K562 (cell line): Measurements from ENCODE around the gene REEP6. TPM values are rescaled to one million over a fixed set of nuclear protein-coding genes. Genes with fewer than 3 reads are reported as not detected.
A peak's percentile ranks its signal among the peaks of the same experiment; 100 is the strongest.

Experiments
- ATAC-seq: fragments of 200-7000 bp; cut with Tn5 transposase; 3 replicates; pipeline ENCODE4 v1.9.1; 2020; ENCODE audit warnings: moderate library complexity
- BruUV-seq: library from RNA; stranded (reverse); fragments of 400-500 nt; replicated peaks from 2 replicates; lab custom pipeline; 2021; lab: Mats Ljungman, UMichigan
- CTCF ChIA-PET: fragments of 300-600 bp; formaldehyde crosslinking; extraction: SDS; loops from one replicate; lab custom pipeline; 2021; ENCODE audit warnings: low intra/inter-chr PET ratio; lab: Yijun Ruan, JAX
- POLR2A ChIA-PET: fragments of 300-600, 350-650 bp; sonication (Branson Sonifier 250); formaldehyde crosslinking; extraction: SDS; loops from one replicate; lab custom pipeline; 2021; ENCODE audit warnings: antibody characterized with exemption, inconsistent platforms; lab: Yijun Ruan, JAX
- DNase-seq, 4 experiments: peaks; one replicate each; pipeline versions ENCODE4 v3.0.0 to v3.0.0-alpha.2; 2011 to 2018; ENCODE audit warnings: low spot score in 3 of 4, mixed read lengths in 3 of 4; ENCODE audit errors: extremely low read depth in 1 of 4
- FAIRE-seq: peaks from 2 replicates; lab custom pipeline; 2011; peaks lifted over from hg19 to GRCh38; lab: Jason Lieb, UNC
- H2AFZ ChIP-seq: 2 replicates; pipeline ENCODE4 v1.6.0; 2011; ENCODE audit warnings: low read depth, low read length, control low read depth, inconsistent platforms
- H3K27ac ChIP-seq: fragments of 200-600 bp; 3 replicates; pipeline ENCODE4 v1.8.0; 2011; ENCODE audit warnings: low read depth, mild to moderate bottlenecking, control low read depth, inconsistent platforms, low read length, moderate library complexity, mixed read lengths; ENCODE audit errors: extremely low read depth
- H3K27me3 ChIP-seq, 2 experiments: fragments of 300-600 bp in 1 of 2; 2 replicates in 1 of 2; 3 replicates in 1 of 2; pipeline versions ENCODE4 v1.6.0 to v1.8.0; 2011; ENCODE audit warnings: inconsistent platforms in 2 of 2, low read length in 2 of 2, mild to moderate bottlenecking in 1 of 2, mixed read lengths in 1 of 2, moderate library complexity in 1 of 2; ENCODE audit not compliant: control insufficient read depth in 2 of 2, insufficient read depth in 2 of 2
- H3K36me3 ChIP-seq: fragments of 300-600 bp; 3 replicates; pipeline ENCODE4 v1.8.0; 2011; ENCODE audit warnings: mild to moderate bottlenecking, low read length, inconsistent platforms; ENCODE audit not compliant: control insufficient read depth, insufficient read depth
- H3K4me1 ChIP-seq, 2 experiments: fragments of 200-600 bp in 1 of 2; replicated peaks in 1 of 2; 2 replicates in 1 of 2; 3 replicates in 1 of 2; pipeline versions ENCODE4 v1.5.1 to v1.8.0; 2011; ENCODE audit warnings: inconsistent platforms in 2 of 2, low read length in 2 of 2, mild to moderate bottlenecking in 1 of 2, mixed read lengths in 1 of 2, moderate library complexity in 1 of 2; ENCODE audit not compliant: control insufficient read depth in 2 of 2, insufficient read depth in 2 of 2
- H3K4me2 ChIP-seq: 2 replicates; pipeline ENCODE4 v1.6.1; 2011; ENCODE audit warnings: low read length, control low read depth, inconsistent platforms, mixed read lengths; ENCODE audit not compliant: insufficient read depth
- H3K4me3 ChIP-seq: fragments of 200-600 bp; sonication (generic), shearing (Covaris generic); 2 replicates; pipeline ENCODE4 v1.5.1; 2016; ENCODE audit warnings: control low read depth, inconsistent platforms
- H3K79me2 ChIP-seq: fragments of 200-600 bp; 3 replicates; pipeline ENCODE4 v1.8.0; 2011; ENCODE audit warnings: low read length, inconsistent platforms; ENCODE audit not compliant: control insufficient read depth, insufficient read depth
- H3K9ac ChIP-seq, 2 experiments: 2 replicates each; pipeline versions ENCODE4 v1.6.0 to v1.6.1; 2011; ENCODE audit warnings: low read depth in 2 of 2, low read length in 2 of 2, control low read depth in 1 of 2, inconsistent platforms in 1 of 2, mild to moderate bottlenecking in 1 of 2, mixed read lengths in 1 of 2; ENCODE audit not compliant: insufficient read depth in 1 of 2
- H3K9me1 ChIP-seq: one replicate; pipeline ENCODE4 v1.6.0; 2011; ENCODE audit warnings: inconsistent platforms, mild to moderate bottlenecking, low read length, moderate library complexity; ENCODE audit not compliant: control insufficient read depth, insufficient read depth
- H3K9me3 ChIP-seq: replicated peaks from 2 replicates; pipeline ENCODE4 v1.5.1; 2011; ENCODE audit warnings: low read depth, low read length, inconsistent platforms; ENCODE audit not compliant: control insufficient read depth, insufficient read depth
- H4K20me1 ChIP-seq: replicated peaks from 2 replicates; pipeline ENCODE4 v1.6.1; 2011; ENCODE audit warnings: low read length, inconsistent platforms, mixed read lengths; ENCODE audit not compliant: control insufficient read depth, insufficient read depth
- CSDE1 ChIP-seq, 2 experiments: fragments of 450-650 bp; IDR thresholded peaks; 2 replicates each; pipeline ENCODE4 v1.6.1; 2016; ENCODE audit warnings: mild to moderate bottlenecking in 1 of 2
- ETV6 ChIP-seq, 3 experiments: fragments of 150-350 bp in 1 of 3; sonication (generic) in 1 of 3; formaldehyde crosslinking in 1 of 3; IDR thresholded peaks; 2 replicates each; pipeline versions ENCODE4 v1.6.1 to v1.8.0; 2014 to 2022; ENCODE audit warnings: borderline replicate concordance in 2 of 3, low read depth in 2 of 3, antibody characterized with exemption in 1 of 3, low read length in 1 of 3, mild to moderate bottlenecking in 1 of 3, missing genetic modification reagents in 1 of 3
- HIVEP1 ChIP-seq: fragments of 250-450 bp; sonication (Bioruptor Pico); IDR thresholded peaks from 2 replicates; pipeline ENCODE4 v1.4.0; 2020; ENCODE audit warnings: mild to moderate bottlenecking
- SMAD3 ChIP-seq: fragments of 450-650 bp; formaldehyde crosslinking; conservative IDR thresholded peaks from 2 replicates; pipeline ENCODE4 v1.4.0; 2020; ENCODE audit warnings: mild to moderate bottlenecking
- SMC3 ChIP-seq: conservative IDR thresholded peaks from 2 replicates; pipeline ENCODE4 v1.6.1; 2011; ENCODE audit warnings: low read depth, low read length, improper control_type of control experiment; ENCODE audit not compliant: insufficient read depth
- SUPT5H ChIP-seq: fragments of 450-650 bp; IDR thresholded peaks from 2 replicates; pipeline ENCODE4 v1.6.1; 2016
- ZFP30 ChIP-seq: fragments of 250-450 bp; sonication (Bioruptor Pico); IDR thresholded peaks from 2 replicates; pipeline ENCODE4 v1.8.0; 2022; ENCODE audit warnings: moderate library complexity, mild to moderate bottlenecking, inconsistent platforms, borderline replicate concordance
- ZNF175 ChIP-seq: fragments of 200-800 bp; sonication (Bioruptor generic); IDR thresholded peaks from 2 replicates; pipeline ENCODE4 v1.6.1; 2016; ENCODE audit warnings: low read depth, mild to moderate bottlenecking, missing genetic modification characterization, missing compliant biosample characterization
- ZNF354B ChIP-seq: fragments of 250-450 bp; sonication (Bioruptor Pico); IDR thresholded peaks from 2 replicates; pipeline ENCODE4 v1.4.0; 2020
- ZNF41 ChIP-seq: fragments of 250-450 bp; sonication (Bioruptor Pico); conservative IDR thresholded peaks from 2 replicates; pipeline ENCODE4 v1.4.0; 2020; ENCODE audit warnings: mild to moderate bottlenecking
- ZNF778 ChIP-seq: fragments of 450-650 bp; formaldehyde crosslinking; IDR thresholded peaks from 2 replicates; pipeline ENCODE4 v1.4.0; 2020; ENCODE audit warnings: mild to moderate bottlenecking, moderate library complexity
- WGBS: fragments of 100-300 bp; shearing (Covaris generic); methylation state at CpG from one replicate; pipeline ENCODE4 v1.1.6; 2016; ENCODE audit warnings: low coverage, mixed read lengths; ENCODE audit not compliant: insufficient coverage; ENCODE audit errors: missing lambda C conversion rate; 5-methylcytosine and 5-hydroxymethylcytosine counted together
- in situ Hi-C: fragments of 300-500 bp; cut with MboI; formaldehyde crosslinking; loops from 4 replicates; pipeline ENCODE4 v1.15.0; 2018; ENCODE audit warnings: inconsistent platforms, mixed read lengths
- intact Hi-C: fragments of 100-400 bp; cut with micrococcal nuclease; formaldehyde crosslinking; loops from 2 replicates; pipeline ENCODE4 v1.14.2; 2022
- polyA plus RNA-seq, 8 experiments: library from polyadenylated mRNA; depleted of rRNA in 4 of 8; stranded (reverse) in 5 of 8; unstranded in 3 of 8; fragments of >200 nt; fragmentation: Nextera tagmentation in 2 of 8; fragmentation: Illumina TruSeq in 1 of 8; extraction: Ambion mirVana in 2 of 8; extraction: Trizol in 1 of 8; gene quantifications; 2 replicates each; pipeline versions ENCODE4 v1.2.1 to v1.2.3, GENCODE V29; 2011 to 2014; ENCODE audit warnings: inconsistent platforms in 1 of 8, missing spikeins in 1 of 8
- total RNA-seq, 7 experiments: library from RNA; depleted of rRNA in 6 of 7; stranded (reverse); fragments of >200 nt in 6 of 7; fragmentation: Illumina TruSeq in 2 of 7; extraction: Trizol in 2 of 7; gene quantifications; 2 replicates each; pipeline versions ENCODE4 v1.2.1 to v1.2.3, GENCODE V29; 2011 to 2021; ENCODE audit warnings: low replicate concordance in 1 of 7
- TF ChIP-seq, protein P1 (sequence below): fragments of 250-450 bp; sonication (Bioruptor Pico); IDR thresholded peaks from 2 replicates; pipeline ENCODE4 v1.5.0; 2021; ENCODE audit warnings: mild to moderate bottlenecking, borderline replicate concordance
- TF ChIP-seq, protein P2 (sequence below): fragments of 450-650 bp; formaldehyde crosslinking; IDR thresholded peaks from 2 replicates; pipeline ENCODE4 v1.4.0; 2022; ENCODE audit warnings: missing genetic modification characterization
- TF ChIP-seq, protein P3 (sequence below): fragments of 250-450 bp; sonication (Bioruptor Pico); IDR thresholded peaks from 2 replicates; pipeline ENCODE4 v1.5.0; 2021
- TF ChIP-seq, protein P4 (sequence below): fragments of 450-650 bp; IDR thresholded peaks from 2 replicates; pipeline ENCODE4 v1.6.1; 2018; ENCODE audit warnings: mild to moderate bottlenecking, low read depth; ENCODE audit not compliant: partially characterized antibody

The REEP6 gene
- total and polyA plus RNA-seq, 9 of the 15 experiments (the other 6 are each of a cell fraction or from before 2014, with no cell fraction given) = 1.2 to 64.2 (median 12.7) TPM

DNA sequence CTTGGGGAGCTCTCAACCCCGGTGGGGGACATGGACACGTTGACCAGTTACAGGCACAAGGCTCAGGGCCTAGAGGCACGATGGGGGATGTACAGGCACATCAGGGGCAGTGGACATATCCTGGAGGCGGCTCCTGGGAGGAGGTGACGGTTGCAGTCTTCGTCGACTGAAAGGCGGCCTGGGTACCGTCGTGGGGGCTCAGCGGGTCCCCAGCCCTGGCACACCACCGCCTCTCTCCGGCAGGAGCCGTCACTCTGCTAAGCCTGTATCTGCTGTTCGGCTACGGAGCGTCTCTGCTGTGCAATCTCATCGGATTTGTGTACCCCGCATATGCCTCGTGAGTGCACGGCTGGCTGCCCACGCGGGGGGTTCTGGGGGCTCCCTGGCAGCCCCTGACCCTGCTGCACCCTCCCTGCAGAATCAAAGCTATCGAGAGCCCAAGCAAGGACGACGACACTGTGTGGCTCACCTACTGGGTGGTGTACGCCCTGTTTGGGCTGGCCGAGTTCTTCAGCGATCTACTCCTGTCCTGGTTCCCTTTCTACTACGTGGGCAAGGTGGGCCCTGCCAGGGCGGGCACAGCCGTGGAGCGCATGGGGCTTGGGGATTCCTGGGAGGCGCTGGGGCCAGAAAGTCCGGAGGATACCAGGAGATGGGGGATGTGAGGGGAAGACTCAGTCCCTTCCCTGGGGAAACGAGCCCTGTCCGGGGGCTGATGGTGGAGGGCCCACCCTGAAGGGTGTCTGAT, 4.2 kb downstream of the REEP6 start:
- 83% methylated on average over 32 of the region's 37 CpGs for WGBS
- CTCF ChIA-PET = interaction anchor here (0.6 kb wide), 1 partner anchor 11 kb away, joined by 3 read pairs; no protein-coding TSS in a partner anchor
- Histone ChIP-seq H3K27me3 (no peaks in the 10 kb centered on the region), H3K79me2 (peaks cover 27% of the 10 kb centered on the region), H4K20me1 (peaks cover 6% of the 10 kb centered on the region; the same call in 1 of the 2 replicates), H2AFZ (no peak overlapping the region), H3K9me1 (no peaks in the 10 kb centered on the region), H3K9me3 (no peaks in the 10 kb centered on the region), H3K4me2 (no peak overlapping the region), H3K4me3 (no peak overlapping the region), H3K4me1 (peaks cover 21 to 86% of the 10 kb centered on the region in 2 experiments), H3K27ac (no peak overlapping the region; the same call in 2 of the 3 replicates), H3K36me3 (no peaks in the 10 kb centered on the region), H3K9ac (peak overlapping the region in 1 of 2 experiments; percentile 14; a peak in 1 of 4 replicates)
- no TSS peak for BruUV-seq
- ATAC-seq (no peak), DNase-seq (no peak), FAIRE-seq (no peak)
- in situ Hi-C loops = no loop called here
- POLR2A ChIA-PET = no interaction called here
- intact Hi-C loops = no loop called here
- TF ChIP-seq ZNF41 (CRISPR knock-in tag) (no peak), ZFP30 (CRISPR knock-in tag) (no peak), HIVEP1 (no peak), ZNF778 (CRISPR knock-in tag) (no peak), SUPT5H (no peak), ETV6 (IDR thresholded peaks at IDR 0.05; ENCODE audit: borderline replicate concordance in 1 of 2, low read depth in 2 of 2, low read length in 1 of 2) (no peak), ETV6 (CRISPR knock-in tag; IDR thresholded peaks at IDR 0.05; ENCODE audit: borderline replicate concordance) (no peak), ZNF175 (CRISPR knock-in tag) (no peak), ZNF354B (CRISPR knock-in tag) (no peak), SMC3 (no peak), CSDE1 (IDR thresholded peaks at IDR 0.05) (no peak), SMAD3 (CRISPR knock-in tag) (no peak)
- TF ChIP-seq, protein P1, sequence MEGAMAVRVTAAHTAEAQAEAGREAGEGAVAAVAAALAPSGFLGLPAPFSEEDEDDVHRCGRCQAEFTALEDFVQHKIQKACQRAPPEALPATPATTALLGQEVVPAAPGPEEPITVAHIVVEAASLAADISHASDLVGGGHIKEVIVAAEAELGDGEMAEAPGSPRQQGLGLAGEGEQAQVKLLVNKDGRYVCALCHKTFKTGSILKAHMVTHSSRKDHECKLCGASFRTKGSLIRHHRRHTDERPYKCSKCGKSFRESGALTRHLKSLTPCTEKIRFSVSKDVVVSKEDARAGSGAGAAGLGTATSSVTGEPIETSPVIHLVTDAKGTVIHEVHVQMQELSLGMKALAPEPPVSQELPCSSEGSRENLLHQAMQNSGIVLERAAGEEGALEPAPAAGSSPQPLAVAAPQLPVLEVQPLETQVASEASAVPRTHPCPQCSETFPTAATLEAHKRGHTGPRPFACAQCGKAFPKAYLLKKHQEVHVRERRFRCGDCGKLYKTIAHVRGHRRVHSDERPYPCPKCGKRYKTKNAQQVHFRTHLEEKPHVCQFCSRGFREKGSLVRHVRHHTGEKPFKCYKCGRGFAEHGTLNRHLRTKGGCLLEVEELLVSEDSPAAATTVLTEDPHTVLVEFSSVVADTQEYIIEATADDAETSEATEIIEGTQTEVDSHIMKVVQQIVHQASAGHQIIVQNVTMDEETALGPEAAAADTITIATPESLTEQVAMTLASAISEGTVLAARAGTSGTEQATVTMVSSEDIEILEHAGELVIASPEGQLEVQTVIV (CRISPR knock-in tag) = no peak
- TF ChIP-seq, protein P2, sequence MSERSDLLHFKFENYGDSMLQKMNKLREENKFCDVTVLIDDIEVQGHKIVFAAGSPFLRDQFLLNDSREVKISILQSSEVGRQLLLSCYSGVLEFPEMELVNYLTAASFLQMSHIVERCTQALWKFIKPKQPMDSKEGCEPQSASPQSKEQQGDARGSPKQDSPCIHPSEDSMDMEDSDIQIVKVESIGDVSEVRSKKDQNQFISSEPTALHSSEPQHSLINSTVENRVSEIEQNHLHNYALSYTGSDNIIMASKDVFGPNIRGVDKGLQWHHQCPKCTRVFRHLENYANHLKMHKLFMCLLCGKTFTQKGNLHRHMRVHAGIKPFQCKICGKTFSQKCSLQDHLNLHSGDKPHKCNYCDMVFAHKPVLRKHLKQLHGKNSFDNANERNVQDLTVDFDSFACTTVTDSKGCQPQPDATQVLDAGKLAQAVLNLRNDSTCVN (CRISPR knock-in tag) = no peak
- TF ChIP-seq, protein P3, sequence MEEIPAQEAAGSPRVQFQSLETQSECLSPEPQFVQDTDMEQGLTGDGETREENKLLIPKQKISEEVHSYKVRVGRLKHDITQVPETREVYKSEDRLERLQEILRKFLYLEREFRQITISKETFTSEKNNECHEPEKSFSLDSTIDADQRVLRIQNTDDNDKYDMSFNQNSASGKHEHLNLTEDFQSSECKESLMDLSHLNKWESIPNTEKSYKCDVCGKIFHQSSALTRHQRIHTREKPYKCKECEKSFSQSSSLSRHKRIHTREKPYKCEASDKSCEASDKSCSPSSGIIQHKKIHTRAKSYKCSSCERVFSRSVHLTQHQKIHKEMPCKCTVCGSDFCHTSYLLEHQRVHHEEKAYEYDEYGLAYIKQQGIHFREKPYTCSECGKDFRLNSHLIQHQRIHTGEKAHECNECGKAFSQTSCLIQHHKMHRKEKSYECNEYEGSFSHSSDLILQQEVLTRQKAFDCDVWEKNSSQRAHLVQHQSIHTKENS (CRISPR knock-in tag) = no peak
- TF ChIP-seq, protein P4, sequence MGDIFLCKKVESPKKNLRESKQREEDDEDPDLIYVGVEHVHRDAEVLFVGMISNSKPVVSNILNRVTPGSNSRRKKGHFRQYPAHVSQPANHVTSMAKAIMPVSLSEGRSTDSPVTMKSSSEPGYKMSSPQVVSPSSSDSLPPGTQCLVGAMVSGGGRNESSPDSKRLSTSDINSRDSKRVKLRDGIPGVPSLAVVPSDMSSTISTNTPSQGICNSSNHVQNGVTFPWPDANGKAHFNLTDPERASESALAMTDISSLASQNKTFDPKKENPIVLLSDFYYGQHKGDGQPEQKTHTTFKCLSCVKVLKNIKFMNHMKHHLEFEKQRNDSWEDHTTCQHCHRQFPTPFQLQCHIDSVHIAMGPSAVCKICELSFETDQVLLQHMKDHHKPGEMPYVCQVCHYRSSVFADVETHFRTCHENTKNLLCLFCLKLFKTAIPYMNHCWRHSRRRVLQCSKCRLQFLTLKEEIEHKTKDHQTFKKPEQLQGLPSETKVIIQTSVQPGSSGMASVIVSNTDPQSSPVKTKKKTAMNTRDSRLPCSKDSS = no peak
